PC-3 (cell line): ENCODE measurements around the gene TMEM59.

Source experiments
- EZH2phosphoT487 ChIP-seq: fragments of 300-600 bp; sonication (generic); IDR thresholded peaks from 2 replicates; pipeline ENCODE4 v1.6.1; 2018; ENCODE audit warnings: mild to moderate bottlenecking, antibody characterized with exemption, low read length, borderline replicate concordance
- TF ChIP-seq, protein P1 (sequence below): fragments of 300-600 bp; sonication (generic); conservative IDR thresholded peaks from 2 replicates; pipeline ENCODE4 v1.5.1; 2017; ENCODE audit warnings: antibody characterized with exemption, low read depth, mild to moderate bottlenecking, low read length

DNA sequence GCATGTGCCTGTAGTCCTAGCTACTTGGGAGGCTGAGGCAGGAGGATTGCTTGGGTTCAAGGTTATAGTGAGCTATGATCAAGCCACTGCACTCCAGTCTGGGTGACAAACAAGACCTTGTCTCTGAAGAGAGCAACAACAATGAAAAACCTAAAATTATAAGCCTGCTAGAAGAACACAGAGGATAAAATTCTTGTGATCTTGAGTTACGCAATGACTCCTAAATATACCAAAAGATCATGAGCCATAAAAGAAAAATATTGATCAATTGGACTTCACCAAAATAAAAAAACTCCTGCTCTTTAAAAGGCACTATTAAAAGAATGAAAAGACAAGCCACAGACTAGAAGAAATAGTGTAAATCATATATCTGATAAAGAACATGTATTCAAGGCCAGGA lies 57.3 kb downstream of the TMEM59 start:
- TF ChIP-seq, protein P1, sequence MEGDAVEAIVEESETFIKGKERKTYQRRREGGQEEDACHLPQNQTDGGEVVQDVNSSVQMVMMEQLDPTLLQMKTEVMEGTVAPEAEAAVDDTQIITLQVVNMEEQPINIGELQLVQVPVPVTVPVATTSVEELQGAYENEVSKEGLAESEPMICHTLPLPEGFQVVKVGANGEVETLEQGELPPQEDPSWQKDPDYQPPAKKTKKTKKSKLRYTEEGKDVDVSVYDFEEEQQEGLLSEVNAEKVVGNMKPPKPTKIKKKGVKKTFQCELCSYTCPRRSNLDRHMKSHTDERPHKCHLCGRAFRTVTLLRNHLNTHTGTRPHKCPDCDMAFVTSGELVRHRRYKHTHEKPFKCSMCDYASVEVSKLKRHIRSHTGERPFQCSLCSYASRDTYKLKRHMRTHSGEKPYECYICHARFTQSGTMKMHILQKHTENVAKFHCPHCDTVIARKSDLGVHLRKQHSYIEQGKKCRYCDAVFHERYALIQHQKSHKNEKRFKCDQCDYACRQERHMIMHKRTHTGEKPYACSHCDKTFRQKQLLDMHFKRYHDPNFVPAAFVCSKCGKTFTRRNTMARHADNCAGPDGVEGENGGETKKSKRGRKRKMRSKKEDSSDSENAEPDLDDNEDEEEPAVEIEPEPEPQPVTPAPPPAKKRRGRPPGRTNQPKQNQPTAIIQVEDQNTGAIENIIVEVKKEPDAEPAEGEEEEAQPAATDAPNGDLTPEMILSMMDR = no peak
- no peak for TF ChIP-seq EZH2phosphoT487
